WI38 (cell line): ENCODE measurements around the gene GOLT1B.

Source experiments
- H3K4me3 ChIP-seq: 2 replicates; pipeline ENCODE4 v1.5.1; 2011; ENCODE audit warnings: low read depth, mild to moderate bottlenecking, control low read depth, low read length
- TF ChIP-seq, protein P1 (sequence below): IDR thresholded peaks from 2 replicates; pipeline ENCODE4 v1.5.1; 2012; ENCODE audit warnings: low read depth, mild to moderate bottlenecking, control low read depth, low read length

The GOLT1B gene

DNA sequence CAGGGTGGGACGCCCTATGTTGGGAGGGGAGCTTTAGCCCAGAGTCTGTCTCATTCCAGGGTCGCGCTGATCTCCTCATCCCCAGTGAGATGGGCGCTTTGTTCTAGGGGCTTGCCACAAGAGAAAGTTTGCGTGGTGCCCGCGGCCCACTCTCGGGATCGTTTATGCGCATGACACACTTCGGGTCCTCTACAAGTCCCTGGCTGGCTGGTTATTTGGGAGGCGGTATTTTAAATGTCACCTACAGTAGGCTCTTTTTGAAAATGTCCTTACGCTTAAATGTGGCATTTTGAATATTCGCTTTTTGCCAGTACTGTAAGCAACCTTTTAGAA is 541 bp downstream of the GOLT1B start:
- TF ChIP-seq, protein P1, sequence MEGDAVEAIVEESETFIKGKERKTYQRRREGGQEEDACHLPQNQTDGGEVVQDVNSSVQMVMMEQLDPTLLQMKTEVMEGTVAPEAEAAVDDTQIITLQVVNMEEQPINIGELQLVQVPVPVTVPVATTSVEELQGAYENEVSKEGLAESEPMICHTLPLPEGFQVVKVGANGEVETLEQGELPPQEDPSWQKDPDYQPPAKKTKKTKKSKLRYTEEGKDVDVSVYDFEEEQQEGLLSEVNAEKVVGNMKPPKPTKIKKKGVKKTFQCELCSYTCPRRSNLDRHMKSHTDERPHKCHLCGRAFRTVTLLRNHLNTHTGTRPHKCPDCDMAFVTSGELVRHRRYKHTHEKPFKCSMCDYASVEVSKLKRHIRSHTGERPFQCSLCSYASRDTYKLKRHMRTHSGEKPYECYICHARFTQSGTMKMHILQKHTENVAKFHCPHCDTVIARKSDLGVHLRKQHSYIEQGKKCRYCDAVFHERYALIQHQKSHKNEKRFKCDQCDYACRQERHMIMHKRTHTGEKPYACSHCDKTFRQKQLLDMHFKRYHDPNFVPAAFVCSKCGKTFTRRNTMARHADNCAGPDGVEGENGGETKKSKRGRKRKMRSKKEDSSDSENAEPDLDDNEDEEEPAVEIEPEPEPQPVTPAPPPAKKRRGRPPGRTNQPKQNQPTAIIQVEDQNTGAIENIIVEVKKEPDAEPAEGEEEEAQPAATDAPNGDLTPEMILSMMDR, result no peak

DNA sequence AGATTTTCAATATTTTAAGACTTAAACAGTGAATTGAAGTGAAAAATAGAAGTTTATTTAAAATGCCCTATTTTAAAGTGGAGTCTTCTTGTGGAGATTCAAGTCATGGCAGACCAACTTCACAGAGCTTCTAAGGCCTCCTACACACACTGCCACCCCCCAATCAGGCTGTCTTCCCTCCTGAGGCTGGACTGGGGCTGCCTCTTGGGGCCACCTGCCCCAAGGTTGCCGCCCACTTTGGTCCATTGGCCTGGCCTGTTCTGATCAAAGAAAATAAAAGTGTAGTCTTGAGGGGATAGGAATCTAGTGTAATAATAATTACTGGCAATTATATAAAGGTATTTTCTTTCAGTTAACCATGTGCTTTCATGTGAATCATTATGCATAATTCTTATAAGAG is 1.3 kb downstream of the GOLT1B start:
- TF ChIP-seq, protein P1, result no peak

More for the DNA sequence above, 541 bp downstream of the GOLT1B start:
- H3K4me3 ChIP-seq, result peak overlapping the region; percentile 86

DNA sequence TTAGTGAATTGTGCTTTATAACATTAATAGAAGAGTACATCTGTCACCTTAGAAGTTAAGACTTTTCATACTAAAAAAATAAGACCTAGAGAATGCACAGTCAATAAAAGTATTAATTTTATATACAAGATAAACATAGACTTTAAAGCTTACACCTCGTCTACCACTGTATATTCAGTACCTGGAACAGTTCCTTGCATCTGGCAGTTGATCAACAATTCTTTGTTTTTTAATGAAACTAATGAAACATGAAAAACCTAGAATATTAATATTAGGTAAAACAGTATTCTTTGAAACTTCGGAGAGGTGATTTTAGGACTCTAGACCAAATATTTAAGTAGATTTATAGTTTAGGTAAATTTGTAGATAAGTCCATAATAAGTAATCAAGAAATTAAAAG is 4.3 kb downstream of the GOLT1B start:
- H3K4me3 ChIP-seq, result no peak overlapping the region

More for the DNA sequence above, 1.3 kb downstream of the GOLT1B start:
- H3K4me3 ChIP-seq, result peak overlapping the region; percentile 86

DNA sequence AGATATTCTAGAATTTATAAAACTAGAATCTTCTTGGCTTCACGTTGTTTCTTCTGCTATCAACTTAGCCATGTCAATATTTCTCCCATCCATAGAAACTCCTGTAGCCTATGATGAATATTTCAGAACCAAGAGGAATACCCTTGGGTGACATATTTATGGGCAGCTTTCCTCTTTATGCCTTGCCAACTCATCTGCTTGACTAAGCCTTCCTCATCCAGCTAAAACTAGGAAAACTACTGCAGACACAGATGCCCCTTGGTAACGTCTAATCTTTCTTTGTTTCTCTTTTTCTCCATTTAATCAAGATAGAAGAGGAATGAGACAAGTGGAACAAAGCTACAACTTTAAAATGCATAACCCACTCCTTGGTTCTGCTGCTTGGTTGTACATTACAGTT is 6.3 kb downstream of the GOLT1B start:
- H3K4me3 ChIP-seq, result no peak overlapping the region
- TF ChIP-seq, protein P1, result no peak

More for the DNA sequence above, 4.3 kb downstream of the GOLT1B start:
- TF ChIP-seq, protein P1, result no peak

DNA sequence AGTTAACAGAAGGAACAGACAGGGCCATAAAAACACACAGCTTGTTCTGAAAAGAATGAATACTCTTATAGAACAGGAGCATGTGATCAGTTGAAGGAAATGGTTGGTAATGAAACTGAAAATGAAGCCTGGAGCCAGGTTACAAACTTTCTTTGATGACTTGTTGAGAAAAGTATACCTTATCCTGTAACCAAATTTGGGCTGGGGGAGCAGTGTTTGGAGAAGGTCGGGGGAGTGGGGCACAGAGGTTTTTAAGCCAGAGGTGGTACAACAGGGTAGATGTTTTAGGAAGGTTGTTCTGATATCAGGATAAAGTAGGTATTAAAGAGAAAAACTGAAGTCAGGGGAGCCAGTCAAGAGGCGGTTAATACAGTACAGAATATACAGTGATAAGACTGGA is 8.2 kb downstream of the GOLT1B start:
- TF ChIP-seq, protein P1, result no peak
- H3K4me3 ChIP-seq, result no peak overlapping the region

DNA sequence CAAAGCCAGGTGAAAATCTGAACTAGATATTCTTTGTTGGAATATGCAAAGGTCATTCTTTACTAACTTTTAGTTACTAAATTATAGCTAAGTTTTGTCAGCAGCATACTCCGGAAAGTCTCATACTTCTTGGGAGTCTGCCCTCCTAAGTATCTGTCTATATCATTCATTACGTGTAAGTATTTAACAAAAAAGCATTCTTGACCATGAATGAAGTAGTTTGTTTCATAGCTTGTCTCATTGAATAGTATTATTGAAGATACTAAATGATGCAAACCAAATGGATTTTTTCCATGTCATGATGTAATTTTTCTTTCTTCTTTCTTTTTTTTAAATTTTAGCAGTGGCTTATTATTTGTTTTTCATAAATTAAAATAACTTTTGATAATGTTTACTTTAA is 14.7 kb downstream of the GOLT1B start:
- TF ChIP-seq, protein P1, result no peak
- H3K4me3 ChIP-seq, result no peak overlapping the region

DNA sequence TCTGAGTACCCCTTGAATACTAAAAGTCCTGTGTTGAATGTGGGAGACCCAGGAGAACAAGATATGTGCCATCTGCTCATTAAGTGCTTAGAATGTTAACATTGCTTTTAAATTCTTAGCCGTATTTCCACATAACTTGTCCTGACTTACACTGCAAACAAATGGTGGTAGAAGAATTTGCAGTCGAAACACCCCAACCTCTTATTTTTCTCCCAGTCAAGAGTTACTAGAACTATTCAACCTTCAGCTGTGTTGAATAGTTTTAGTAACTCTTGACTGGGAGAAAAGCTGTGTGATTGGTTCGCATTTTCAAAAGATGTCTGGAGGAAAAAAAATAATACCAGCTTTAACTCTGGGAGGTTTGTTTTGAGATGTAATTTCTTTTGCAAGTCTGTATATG is 16.9 kb downstream of the GOLT1B start:
- H3K4me3 ChIP-seq, result no peak overlapping the region
- TF ChIP-seq, protein P1, result no peak
